WTC11 (cell line): ENCODE results near the gene ALG14. TPM values are rescaled to one million over a fixed set of nuclear protein-coding genes. Genes with fewer than 3 reads are reported as not detected.

ENCODE experiments used
- ATAC-seq: fragments of 200-7000 bp; cut with Tn5 transposase; 2 replicates; pipeline ENCODE4 v1.10.0; 2021; ENCODE audit warnings: mild to moderate bottlenecking, moderate library complexity
- CTCF ChIA-PET: fragments of 300-600 bp; sonication (Branson Sonifier 250); formaldehyde crosslinking; loops from one replicate; lab custom pipeline; 2021; ENCODE audit warnings: antibody characterized with exemption; lab: Charles Lee
- POLR2A ChIA-PET: fragments of 350-600 bp; sonication (Branson Sonifier 250); formaldehyde crosslinking; loops from one replicate; lab custom pipeline; 2021; ENCODE audit warnings: antibody characterized with exemption; lab: Charles Lee
- DNase-seq: peaks from one replicate; pipeline ENCODE4 v3.0.0; 2021; ENCODE audit warnings: low spot score
- H3K27ac Mint-ChIP-seq: 2 replicates; pipeline ENCODE4 v1.8.0; 2021; ENCODE audit warnings: mixed read lengths
- H3K27me3 Mint-ChIP-seq: 2 replicates; pipeline ENCODE4 v1.8.0; 2021; ENCODE audit warnings: low read depth, mild to moderate bottlenecking, moderate library complexity, mixed read lengths
- H3K36me3 Mint-ChIP-seq: 2 replicates; pipeline ENCODE4 v1.8.0; 2021; ENCODE audit warnings: mixed read lengths
- H3K4me1 Mint-ChIP-seq: 2 replicates; pipeline ENCODE4 v1.8.0; 2022; ENCODE audit warnings: mixed read lengths
- H3K4me3 Mint-ChIP-seq: 2 replicates; pipeline ENCODE4 v1.8.0; 2021; ENCODE audit warnings: mild to moderate bottlenecking, moderate library complexity, mixed read lengths
- H3K9me3 Mint-ChIP-seq: 2 replicates; pipeline ENCODE4 v1.8.0; 2021; ENCODE audit warnings: mixed read lengths
- GRHL2 ChIP-seq: fragments of 250-450 bp; sonication (Bioruptor Pico); IDR thresholded peaks from 2 replicates; pipeline ENCODE4 v1.8.0; 2022; ENCODE audit warnings: mild to moderate bottlenecking, moderate library complexity; ENCODE audit not compliant: insufficient replicate concordance, severe bottlenecking
- GTF2I ChIP-seq: fragments of 250-450 bp; sonication (Bioruptor Pico); conservative IDR thresholded peaks from 2 replicates; pipeline ENCODE4 v1.4.0; 2021; ENCODE audit warnings: mild to moderate bottlenecking
- JUN ChIP-seq: sonication (generic); formaldehyde crosslinking; IDR thresholded peaks from 2 replicates; pipeline ENCODE4 v1.8.0; 2023; ENCODE audit warnings: mild to moderate bottlenecking, missing genetic modification reagents
- NFATC4 ChIP-seq: fragments of 250-450 bp; sonication (Bioruptor Pico); IDR thresholded peaks from 2 replicates; pipeline ENCODE4 v1.9.0; 2021; ENCODE audit warnings: mild to moderate bottlenecking
- NR2C2 ChIP-seq: sonication (generic); formaldehyde crosslinking; IDR thresholded peaks from 2 replicates; pipeline ENCODE4 v1.8.0; 2022; ENCODE audit warnings: mild to moderate bottlenecking, missing genetic modification reagents
- NR3C1 ChIP-seq: sonication (generic); formaldehyde crosslinking; conservative IDR thresholded peaks from 2 replicates; pipeline ENCODE4 v1.8.1; 2023; ENCODE audit warnings: low read depth, mild to moderate bottlenecking, missing genetic modification reagents
- OVOL2 ChIP-seq: fragments of 250-450 bp; sonication (Bioruptor Pico); IDR thresholded peaks from 2 replicates; pipeline ENCODE4 v1.9.0; 2021; ENCODE audit warnings: mild to moderate bottlenecking, borderline replicate concordance
- SOX15 ChIP-seq: fragments of 250-450 bp; sonication (Bioruptor Pico); IDR thresholded peaks from 2 replicates; pipeline ENCODE4 v1.9.0; 2021; ENCODE audit warnings: mild to moderate bottlenecking
- SP1 ChIP-seq: sonication (generic); formaldehyde crosslinking; conservative IDR thresholded peaks from 2 replicates; pipeline ENCODE4 v1.8.1; 2022; ENCODE audit warnings: missing genetic modification reagents
- TEAD1 ChIP-seq: sonication (generic); formaldehyde crosslinking; IDR thresholded peaks from 2 replicates; pipeline ENCODE4 v1.8.0; 2022; ENCODE audit warnings: mild to moderate bottlenecking, missing genetic modification reagents
- TP53 ChIP-seq: sonication (generic); formaldehyde crosslinking; IDR thresholded peaks from 2 replicates; pipeline ENCODE4 v1.8.1; 2023; ENCODE audit warnings: mild to moderate bottlenecking, missing genetic modification reagents
- USF2 ChIP-seq: sonication (generic); formaldehyde crosslinking; IDR thresholded peaks from 2 replicates; pipeline ENCODE4 v1.8.1; 2023; ENCODE audit warnings: mild to moderate bottlenecking, missing genetic modification reagents, moderate library complexity
- ZBTB21 ChIP-seq: sonication (generic); formaldehyde crosslinking; IDR thresholded peaks from 2 replicates; pipeline ENCODE4 v1.8.1; 2023; ENCODE audit warnings: mild to moderate bottlenecking, missing genetic modification reagents, borderline replicate concordance
- ZNF396 ChIP-seq: fragments of 250-450 bp; sonication (Bioruptor Pico); IDR thresholded peaks from 2 replicates; pipeline ENCODE4 v1.8.0; 2021; ENCODE audit warnings: mild to moderate bottlenecking, moderate library complexity, borderline replicate concordance
- ZNF532 ChIP-seq: fragments of 250-450 bp; sonication (Bioruptor Pico); IDR thresholded peaks from 2 replicates; pipeline ENCODE4 v1.9.0; 2021; ENCODE audit warnings: mild to moderate bottlenecking, borderline replicate concordance
- ZNF671 ChIP-seq: fragments of 250-450 bp; sonication (Bioruptor Pico); IDR thresholded peaks from 2 replicates; pipeline ENCODE4 v1.8.0; 2021; ENCODE audit warnings: mild to moderate bottlenecking
- total RNA-seq: library from RNA; stranded (reverse); gene quantifications from 3 replicates; pipeline ENCODE4 v1.2.3, GENCODE V29; 2021
- TF ChIP-seq, protein P1 (sequence below): sonication (generic); formaldehyde crosslinking; IDR thresholded peaks from 2 replicates; pipeline ENCODE4 v1.8.1; 2022; ENCODE audit warnings: low read depth, mild to moderate bottlenecking, moderate library complexity, missing genetic modification reagents, borderline replicate concordance
- TF ChIP-seq, protein P2 (sequence below): fragments of 250-450 bp; sonication (Bioruptor Pico); IDR thresholded peaks from 2 replicates; pipeline ENCODE4 v1.9.0; 2021; ENCODE audit warnings: mild to moderate bottlenecking
- TF ChIP-seq, protein P3 (sequence below): sonication (generic); formaldehyde crosslinking; IDR thresholded peaks from 2 replicates; pipeline ENCODE4 v1.8.1; 2023; ENCODE audit warnings: mild to moderate bottlenecking, missing genetic modification reagents
- TF ChIP-seq, protein P4 (sequence below): sonication (generic); formaldehyde crosslinking; IDR thresholded peaks from 2 replicates; pipeline ENCODE4 v1.8.0; 2023; ENCODE audit warnings: mild to moderate bottlenecking, missing genetic modification reagents

ALG14 gene
- total RNA-seq, 1 experiment from 2014 or later, result 2.3 TPM

DNA sequence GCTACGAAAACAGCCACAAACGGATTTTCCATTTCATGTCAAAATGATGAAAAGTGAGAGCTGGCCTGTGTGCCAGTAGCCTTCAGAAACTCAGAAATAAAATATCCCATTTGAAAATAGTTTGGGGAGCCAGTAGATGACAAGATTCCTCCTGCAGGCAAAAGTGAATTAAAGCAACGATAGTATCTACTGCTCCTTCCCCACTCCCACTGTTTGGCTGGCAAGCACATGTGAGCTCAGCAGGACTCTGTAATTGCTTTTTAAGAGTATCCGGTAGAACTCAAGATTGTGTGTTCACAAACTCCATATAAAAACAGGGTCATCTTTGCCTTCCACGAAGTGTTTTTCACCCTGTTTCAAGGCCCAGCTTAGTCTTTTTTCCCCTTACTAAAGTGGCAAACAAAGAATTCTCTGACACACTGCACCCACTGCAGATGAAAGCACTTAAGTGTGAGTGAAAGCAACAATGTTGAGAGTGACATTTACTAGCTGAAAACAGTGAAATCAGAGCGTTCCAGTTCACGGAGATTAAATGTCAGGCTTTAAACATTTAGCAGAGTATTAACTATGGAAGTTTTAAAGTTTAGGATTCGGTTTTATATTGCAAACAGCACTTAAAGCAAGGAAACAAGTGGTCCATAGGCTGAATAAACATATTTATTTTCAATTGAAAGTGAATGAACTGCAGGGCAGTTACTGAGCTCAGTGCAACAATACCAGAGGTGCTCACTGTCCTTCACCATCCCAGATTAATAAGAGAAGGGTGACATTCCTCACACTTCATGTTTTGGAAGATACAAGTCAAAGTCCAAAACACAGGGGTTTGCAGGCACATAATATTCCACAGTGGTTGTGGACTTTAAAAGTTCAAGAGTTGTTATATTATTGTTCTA is 70.0 kb downstream of the ALG14 start:
- Mint-ChIP-seq H3K36me3 (no peaks in the 10 kb centered on the region), H3K27me3 (no peaks in the 10 kb centered on the region), H3K4me3 (no peak overlapping the region), H3K27ac (peak overlapping the region; percentile 44; the same call in 1 of the 2 replicates), H3K9me3 (no peaks in the 10 kb centered on the region), H3K4me1 (peaks cover 15% of the 10 kb centered on the region)
- DNase-seq (no peak), ATAC-seq (0 out of 2 replicates have a peak, but pooled peaks have one; percentile 39)
- no peak for TF ChIP-seq USF2 (CRISPR knock-in tag)
- TF ChIP-seq ZNF532 (CRISPR knock-in tag), result no peak
- TF ChIP-seq NFATC4 (CRISPR knock-in tag), result no peak
- TF ChIP-seq OVOL2 (CRISPR knock-in tag), result no peak
- TF ChIP-seq, protein P1, sequence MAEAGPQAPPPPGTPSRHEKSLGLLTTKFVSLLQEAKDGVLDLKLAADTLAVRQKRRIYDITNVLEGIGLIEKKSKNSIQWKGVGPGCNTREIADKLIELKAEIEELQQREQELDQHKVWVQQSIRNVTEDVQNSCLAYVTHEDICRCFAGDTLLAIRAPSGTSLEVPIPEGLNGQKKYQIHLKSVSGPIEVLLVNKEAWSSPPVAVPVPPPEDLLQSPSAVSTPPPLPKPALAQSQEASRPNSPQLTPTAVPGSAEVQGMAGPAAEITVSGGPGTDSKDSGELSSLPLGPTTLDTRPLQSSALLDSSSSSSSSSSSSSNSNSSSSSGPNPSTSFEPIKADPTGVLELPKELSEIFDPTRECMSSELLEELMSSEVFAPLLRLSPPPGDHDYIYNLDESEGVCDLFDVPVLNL (CRISPR knock-in tag), result no peak
- TF ChIP-seq, protein P2, sequence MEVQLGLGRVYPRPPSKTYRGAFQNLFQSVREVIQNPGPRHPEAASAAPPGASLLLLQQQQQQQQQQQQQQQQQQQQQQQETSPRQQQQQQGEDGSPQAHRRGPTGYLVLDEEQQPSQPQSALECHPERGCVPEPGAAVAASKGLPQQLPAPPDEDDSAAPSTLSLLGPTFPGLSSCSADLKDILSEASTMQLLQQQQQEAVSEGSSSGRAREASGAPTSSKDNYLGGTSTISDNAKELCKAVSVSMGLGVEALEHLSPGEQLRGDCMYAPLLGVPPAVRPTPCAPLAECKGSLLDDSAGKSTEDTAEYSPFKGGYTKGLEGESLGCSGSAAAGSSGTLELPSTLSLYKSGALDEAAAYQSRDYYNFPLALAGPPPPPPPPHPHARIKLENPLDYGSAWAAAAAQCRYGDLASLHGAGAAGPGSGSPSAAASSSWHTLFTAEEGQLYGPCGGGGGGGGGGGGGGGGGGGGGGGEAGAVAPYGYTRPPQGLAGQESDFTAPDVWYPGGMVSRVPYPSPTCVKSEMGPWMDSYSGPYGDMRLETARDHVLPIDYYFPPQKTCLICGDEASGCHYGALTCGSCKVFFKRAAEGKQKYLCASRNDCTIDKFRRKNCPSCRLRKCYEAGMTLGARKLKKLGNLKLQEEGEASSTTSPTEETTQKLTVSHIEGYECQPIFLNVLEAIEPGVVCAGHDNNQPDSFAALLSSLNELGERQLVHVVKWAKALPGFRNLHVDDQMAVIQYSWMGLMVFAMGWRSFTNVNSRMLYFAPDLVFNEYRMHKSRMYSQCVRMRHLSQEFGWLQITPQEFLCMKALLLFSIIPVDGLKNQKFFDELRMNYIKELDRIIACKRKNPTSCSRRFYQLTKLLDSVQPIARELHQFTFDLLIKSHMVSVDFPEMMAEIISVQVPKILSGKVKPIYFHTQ (CRISPR knock-in tag), result no peak
- TF ChIP-seq ZBTB21, result no peak
- TF ChIP-seq SP1 (CRISPR knock-in tag), result no peak
- TF ChIP-seq NR2C2 (CRISPR knock-in tag), result no peak
- TF ChIP-seq TP53 (CRISPR knock-in tag), result no peak
- TF ChIP-seq GRHL2 (CRISPR knock-in tag), result no peak
- no peak for TF ChIP-seq SOX15 (CRISPR knock-in tag)
- no peak for TF ChIP-seq GTF2I (CRISPR knock-in tag)
- TF ChIP-seq TEAD1 (CRISPR knock-in tag), result no peak
- TF ChIP-seq ZNF671 (CRISPR knock-in tag), result no peak
- no peak for TF ChIP-seq ZNF396 (CRISPR knock-in tag)
- TF ChIP-seq, protein P3, sequence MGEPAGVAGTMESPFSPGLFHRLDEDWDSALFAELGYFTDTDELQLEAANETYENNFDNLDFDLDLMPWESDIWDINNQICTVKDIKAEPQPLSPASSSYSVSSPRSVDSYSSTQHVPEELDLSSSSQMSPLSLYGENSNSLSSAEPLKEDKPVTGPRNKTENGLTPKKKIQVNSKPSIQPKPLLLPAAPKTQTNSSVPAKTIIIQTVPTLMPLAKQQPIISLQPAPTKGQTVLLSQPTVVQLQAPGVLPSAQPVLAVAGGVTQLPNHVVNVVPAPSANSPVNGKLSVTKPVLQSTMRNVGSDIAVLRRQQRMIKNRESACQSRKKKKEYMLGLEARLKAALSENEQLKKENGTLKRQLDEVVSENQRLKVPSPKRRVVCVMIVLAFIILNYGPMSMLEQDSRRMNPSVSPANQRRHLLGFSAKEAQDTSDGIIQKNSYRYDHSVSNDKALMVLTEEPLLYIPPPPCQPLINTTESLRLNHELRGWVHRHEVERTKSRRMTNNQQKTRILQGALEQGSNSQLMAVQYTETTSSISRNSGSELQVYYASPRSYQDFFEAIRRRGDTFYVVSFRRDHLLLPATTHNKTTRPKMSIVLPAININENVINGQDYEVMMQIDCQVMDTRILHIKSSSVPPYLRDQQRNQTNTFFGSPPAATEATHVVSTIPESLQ (CRISPR knock-in tag), result no peak
- TF ChIP-seq NR3C1 (CRISPR knock-in tag), result no peak
- TF ChIP-seq, protein P4, sequence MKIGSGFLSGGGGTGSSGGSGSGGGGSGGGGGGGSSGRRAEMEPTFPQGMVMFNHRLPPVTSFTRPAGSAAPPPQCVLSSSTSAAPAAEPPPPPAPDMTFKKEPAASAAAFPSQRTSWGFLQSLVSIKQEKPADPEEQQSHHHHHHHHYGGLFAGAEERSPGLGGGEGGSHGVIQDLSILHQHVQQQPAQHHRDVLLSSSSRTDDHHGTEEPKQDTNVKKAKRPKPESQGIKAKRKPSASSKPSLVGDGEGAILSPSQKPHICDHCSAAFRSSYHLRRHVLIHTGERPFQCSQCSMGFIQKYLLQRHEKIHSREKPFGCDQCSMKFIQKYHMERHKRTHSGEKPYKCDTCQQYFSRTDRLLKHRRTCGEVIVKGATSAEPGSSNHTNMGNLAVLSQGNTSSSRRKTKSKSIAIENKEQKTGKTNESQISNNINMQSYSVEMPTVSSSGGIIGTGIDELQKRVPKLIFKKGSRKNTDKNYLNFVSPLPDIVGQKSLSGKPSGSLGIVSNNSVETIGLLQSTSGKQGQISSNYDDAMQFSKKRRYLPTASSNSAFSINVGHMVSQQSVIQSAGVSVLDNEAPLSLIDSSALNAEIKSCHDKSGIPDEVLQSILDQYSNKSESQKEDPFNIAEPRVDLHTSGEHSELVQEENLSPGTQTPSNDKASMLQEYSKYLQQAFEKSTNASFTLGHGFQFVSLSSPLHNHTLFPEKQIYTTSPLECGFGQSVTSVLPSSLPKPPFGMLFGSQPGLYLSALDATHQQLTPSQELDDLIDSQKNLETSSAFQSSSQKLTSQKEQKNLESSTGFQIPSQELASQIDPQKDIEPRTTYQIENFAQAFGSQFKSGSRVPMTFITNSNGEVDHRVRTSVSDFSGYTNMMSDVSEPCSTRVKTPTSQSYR (CRISPR knock-in tag), result no peak
- no peak for TF ChIP-seq JUN (CRISPR knock-in tag)
- POLR2A ChIA-PET, result no interaction called here
- CTCF ChIA-PET, result interaction anchor here (1.0 to 1.2 kb wide), 3 partner anchors 41 to 231 kb away, joined by 3 to 6 read pairs (median 6); no protein-coding TSS in a partner anchor
